DMS79 (cell line): ENCODE results near the gene BFSP1.
A peak's percentile ranks its signal among the peaks of the same experiment; 100 is the strongest.

Experiments
- DNase-seq: peaks from one replicate; lab custom pipeline; 2025; lab: John Stamatoyannopoulos, UW

Gene BFSP1

DNA sequence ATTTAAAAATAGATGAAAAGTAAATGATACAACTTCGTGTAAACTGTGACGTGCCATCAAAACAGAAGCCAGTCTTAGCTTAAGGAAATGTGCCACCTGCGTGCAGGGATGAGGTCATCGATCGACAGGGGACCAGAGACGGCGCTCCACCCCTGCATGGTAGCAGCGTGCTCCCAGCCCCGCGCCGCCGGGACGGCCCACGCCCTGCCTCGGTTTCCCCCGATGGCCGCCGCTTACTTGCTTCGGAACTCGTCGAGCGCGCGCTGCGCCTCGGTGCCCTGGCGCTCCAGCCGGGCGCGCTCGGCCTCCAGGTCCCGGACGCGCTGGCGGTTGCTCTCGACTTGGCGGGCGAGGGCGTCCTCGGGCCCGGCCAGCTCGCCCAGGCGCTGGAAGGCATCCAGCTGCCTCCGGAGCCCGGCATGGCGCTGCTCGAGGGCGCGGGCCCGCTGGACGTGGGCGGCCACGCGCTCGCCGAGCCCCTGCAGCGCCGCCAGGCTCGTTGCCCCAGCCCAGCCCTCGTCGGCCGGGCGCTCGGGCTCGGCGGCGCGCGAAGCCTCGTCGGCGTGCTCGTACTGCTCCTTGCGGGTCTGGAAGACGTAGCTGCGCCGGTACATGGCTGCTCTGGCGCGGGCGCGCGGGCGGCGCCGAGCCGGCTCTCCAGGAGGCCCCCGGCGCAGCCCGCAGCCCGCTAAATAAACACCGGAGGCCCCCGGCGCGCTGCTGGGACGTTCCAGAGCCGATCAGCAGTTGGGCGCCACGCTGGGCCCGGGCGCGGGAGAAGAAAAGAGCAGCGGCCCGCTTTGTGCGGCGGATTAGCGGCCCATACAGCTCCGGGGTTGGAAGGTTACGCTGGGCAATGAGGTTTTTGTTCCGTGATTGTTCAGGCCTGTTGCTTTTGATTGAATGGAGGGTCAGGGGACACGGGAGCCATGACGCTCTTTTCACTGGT is at the start of gene BFSP1:
Gene BFSP1, minus strand, starts transcription at position 664 of the 949 bp plus-strand sequence. Its CDS starts 50 bp downstream, at position 614.
- peak; percentile 32 for DNase-seq

DNA sequence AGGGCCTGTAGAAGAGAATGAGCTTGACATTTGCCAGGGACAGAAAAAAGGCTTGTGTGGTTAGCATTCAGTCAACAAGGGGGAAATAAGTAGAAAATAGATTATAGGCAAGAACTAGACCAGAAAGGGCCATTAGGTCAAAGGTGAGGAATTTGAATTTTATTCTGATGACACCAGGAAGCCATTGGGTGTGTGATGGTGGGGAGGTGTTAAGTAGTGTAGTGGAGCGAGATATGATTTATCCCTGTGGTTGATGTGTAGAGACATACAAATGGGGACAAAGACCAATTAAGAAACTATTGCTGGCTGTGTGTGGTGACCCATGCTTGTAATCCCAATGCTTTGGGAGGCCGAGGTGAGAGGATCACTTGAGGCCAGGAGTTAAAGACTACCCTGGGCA is 49.7 kb upstream of the BFSP1 start:
- no peak for DNase-seq

DNA sequence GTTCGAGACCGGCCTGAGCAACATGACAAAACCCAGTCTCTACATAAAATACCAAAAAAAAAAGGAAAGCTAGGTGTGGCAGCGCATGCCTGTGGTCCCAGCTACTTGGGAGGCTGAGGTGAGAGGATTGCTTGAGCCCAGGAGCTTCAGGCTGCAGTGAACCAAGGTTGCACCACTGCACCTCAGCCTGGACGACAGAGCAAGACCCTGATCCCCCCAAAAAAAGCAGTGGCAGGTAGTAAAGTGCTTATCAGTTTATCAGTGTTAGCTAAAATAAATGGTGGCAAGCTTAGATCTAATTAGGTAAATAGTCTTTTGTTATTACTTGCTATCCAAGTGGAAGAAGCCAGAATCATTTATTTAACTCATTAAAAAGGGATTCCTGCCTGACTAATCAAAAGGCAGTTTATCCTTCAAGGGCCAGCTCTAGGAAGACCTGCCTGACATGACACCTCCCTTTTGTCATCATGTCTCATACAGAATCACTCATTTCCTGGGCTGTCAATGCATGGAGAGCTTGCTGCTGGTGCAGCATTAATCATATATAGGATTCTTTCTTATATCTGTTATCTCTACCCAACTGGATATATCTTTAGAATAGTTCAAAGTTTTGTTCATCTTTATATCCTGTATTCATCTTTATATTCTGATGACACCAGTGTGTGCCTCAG is 48.3 kb upstream of the BFSP1 start:
- DNase-seq, result no peak

DNA sequence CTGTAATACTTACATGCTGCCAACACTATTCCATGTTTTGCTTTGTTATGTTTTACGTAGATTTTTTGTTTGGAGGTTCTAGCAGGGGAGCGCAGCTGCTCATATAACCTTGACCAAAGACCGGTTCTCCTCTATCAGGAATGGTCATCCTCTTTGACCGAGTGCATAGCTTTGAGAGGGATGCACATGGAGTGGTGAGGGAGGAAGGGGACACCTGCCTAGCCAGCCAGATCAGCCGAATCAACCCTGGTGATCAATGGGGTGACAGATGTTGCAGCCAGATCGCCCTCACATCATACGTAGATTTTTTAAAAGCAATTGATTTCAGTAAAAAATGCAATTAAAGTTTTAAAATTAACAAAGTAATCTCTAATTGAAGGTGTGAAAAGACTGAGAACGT is 45.0 kb upstream of the BFSP1 start:
- no peak for DNase-seq

DNA sequence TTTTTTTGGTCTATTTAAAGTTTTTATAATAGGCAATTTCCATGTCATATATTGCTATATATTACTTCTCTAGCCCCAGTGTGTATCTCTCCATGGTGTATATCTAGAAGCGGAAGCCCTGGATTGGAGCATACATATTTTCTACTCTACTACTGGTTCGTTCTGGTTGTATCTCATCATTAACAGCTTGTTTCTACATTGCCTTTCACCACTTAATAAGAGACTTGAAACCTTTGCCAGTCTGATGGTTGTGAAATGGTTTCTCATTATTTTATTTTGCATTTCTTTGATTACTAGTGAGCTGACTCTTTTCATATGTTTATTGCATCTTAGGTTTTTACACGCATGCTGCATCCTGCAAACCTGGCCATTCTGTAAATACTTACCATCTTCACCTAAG is 42.3 kb upstream of the BFSP1 start:
- no peak for DNase-seq

DNA sequence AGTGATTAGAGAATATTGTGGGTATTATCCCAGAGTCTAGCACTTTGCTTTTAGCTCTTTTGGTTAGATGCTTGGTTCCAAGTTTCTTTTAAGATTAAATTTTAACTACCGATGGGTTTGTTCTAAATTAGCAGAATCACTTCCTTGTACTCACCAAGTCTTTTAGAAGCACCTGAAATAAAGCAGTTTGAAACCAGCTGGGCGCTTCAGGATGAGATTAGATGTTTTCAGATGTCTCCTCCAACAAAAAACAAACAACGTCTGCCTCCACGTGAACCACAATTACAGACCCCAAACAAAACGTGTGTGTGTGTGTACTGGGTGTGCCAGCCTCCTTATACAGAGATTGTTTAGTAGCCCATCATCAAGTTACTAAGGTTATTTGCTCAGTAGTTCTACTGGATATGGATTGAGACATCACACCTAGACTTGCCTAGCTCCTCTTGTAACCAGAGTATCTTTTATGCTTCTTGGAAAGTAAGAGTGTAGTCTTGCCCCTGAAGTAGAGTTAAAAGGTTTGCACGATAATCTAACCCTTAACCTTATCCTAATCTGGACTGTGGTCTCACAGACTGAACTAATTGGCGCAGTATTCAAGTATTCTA is 41.0 kb upstream of the BFSP1 start:
- no peak for DNase-seq

DNA sequence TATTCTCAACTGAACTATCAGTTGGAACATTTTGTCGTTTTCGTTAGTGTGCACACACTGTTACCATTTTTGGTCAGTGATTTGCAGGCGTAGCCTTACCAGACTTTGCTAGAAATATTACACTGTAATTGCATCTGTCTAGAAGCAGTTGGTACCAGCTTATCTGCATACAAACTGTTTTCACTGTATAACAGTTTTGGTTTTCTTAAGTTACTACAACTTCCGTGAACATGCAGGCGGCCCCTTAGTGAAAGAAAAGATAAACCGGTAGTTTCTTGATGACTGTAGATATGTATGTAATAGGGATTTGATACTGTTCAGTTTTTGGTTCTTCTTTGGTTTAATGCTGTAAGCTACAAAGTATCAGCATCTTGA is 40.0 kb upstream of the BFSP1 start:
- DNase-seq, result no peak

DNA sequence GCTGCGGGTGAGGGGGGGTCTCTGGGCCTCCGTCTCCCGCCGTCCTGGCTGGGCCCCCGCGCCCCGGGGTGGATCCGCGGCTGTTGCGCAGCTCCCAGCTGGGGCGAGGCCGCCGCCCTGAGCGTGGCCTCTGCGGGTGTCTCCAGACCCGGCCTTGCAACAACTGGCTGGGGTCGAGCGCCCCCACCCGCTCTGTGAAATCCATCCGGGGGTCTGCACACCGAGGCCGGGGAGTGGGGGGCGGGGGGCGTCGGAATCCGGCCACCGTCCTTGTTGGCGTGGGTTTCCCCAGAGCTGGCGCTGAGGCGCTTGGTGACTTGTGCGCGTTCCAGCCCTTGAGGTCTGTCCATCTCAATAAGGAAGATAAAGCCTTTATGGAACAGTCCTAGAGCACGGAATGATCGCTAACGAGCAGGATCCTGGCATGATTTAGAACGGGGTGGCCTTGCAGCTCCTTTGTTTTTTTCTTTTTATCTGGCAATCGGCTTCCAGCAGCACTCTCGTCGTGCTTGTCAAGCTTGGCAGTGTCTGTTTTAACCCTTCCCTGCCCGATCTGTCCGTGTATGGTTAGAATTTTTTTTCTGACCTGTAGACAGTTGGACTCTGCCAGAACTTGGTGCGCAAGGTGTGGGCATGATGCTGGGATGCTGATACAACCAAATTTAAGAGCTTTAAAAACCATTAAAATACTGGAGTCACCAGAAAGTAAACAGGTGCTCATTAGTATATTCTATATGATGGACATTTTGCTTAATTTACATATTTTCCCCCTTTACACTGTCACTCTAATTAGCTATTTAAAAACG is 39.4 kb upstream of the BFSP1 start:
- DNase-seq, result peak; percentile 28

DNA sequence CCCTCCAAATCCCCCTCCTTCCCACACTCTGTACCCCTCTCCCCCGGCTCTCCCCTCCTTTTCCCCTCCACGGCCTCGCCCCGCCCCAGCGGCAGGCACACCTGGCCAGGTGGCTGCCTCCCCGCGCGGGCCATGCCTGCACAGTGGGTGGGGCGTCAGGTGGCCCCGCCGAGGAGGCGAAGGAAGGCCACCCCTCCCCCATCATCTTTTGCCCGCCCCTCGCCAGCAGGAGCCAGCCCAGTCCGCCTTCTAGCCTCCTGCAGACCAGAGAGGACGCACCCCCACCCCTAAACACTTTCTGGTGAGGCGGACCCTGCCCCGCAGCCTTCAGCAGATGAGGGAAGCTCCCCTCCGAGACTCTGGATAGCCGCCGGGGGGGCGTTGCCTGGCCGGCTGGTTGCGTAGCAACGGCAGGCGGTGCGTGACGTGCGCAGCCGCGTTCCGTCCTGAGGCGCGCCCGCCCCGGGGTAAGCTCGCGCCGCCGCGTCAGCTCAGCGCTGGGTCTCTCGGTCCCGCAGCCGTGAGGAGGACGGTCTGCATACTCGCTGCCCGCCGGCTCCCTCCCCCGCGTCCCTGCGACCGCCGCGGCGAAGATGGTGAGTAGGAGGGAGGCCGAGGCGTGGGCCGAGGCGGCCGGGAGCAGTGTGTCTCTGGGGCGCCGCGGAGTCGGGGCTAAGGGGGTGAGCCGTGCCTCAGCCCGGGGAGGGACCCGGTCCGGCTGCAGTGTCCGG is 38.6 kb upstream of the BFSP1 start, which contains the start of gene DSTN:
Gene DSTN, plus strand, starts transcription at position 460 of the 731 bp plus-strand sequence. Its CDS starts 134 bp downstream, at position 594.
- peak; percentile 86 for DNase-seq

DNA sequence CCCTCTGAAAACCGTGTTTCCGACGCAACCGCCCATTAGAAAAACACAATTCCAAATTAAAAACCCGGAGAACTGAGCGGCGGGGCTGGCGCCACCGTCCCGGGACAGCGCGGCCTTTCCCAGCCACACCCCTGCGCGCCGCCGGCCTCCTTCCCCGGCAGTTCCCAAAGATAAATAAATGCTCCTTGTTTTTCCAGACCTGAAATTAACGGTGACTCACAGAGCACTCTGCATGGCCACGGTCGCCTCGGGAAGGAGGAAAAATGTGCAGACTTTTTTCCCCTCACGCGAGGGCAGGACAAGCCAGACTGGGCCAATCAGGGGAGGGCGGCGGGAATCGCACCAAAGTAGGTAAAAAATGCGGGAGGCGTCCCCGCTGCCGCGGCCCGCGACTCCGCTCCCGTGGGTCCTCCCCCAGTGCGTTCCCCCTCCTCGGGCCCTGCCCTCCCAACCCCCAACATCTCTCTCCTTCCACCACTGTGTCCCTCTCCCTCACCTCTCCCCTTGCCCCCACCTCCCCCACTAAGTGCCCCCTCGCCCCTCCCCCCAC is 37.9 kb upstream of the BFSP1 start:
- DNase-seq, result peak; percentile 32

DNA sequence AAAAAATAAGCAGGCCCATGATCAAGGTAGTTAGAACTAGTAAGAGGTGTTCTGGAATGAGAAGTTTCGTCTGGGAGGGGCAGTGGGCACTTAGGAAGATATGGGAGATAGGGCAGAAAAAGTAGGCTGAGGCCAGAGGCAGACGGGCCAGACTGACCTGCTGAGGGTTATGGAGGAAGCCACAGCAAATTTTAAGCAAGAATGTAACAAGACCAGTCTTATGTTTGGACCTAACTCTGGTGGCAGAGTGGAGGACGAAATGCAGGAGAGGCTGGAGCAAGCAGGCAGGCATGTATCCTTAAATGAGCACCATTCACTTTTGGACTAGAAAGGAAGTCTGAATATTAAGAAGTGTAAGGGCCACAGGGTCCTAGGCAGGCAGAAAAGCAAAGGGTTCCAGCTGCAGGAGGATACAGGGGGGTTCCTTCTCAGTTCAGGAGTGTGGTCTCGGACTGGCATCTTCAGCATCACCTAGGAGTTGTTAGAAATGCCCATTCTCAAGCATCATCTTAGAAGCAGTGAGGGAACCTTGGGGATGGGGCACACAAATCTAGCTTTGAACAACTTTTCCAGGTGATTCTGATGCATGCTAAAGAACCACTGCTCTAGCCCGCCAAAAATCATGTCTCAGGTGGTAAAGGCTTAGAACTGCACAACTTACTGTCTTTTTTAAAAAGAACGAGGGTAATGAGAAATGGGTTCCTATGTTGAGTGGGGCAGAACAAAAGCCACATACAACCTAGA is 37.0 kb upstream of the BFSP1 start:
- DNase-seq, result no peak

DNA sequence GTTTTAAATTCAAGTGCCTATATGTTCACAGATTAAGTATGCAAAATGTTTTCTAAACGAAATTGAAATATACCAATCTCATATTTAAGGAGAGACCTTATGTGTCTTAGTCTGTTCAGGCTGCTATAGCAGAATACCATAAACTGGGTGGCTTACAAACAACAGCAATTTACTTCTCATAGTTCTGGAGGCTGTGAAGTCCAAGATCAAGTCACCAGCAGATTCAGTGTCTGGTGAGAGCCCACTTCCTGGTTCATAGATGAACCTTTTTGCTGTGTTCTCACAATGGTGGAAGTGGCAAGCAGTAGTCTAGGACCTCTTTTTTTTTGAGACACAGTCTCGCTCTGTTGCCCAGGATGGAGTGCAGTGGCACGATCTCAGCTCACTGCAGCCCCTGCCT is 35.2 kb upstream of the BFSP1 start:
- no peak for DNase-seq

DNA sequence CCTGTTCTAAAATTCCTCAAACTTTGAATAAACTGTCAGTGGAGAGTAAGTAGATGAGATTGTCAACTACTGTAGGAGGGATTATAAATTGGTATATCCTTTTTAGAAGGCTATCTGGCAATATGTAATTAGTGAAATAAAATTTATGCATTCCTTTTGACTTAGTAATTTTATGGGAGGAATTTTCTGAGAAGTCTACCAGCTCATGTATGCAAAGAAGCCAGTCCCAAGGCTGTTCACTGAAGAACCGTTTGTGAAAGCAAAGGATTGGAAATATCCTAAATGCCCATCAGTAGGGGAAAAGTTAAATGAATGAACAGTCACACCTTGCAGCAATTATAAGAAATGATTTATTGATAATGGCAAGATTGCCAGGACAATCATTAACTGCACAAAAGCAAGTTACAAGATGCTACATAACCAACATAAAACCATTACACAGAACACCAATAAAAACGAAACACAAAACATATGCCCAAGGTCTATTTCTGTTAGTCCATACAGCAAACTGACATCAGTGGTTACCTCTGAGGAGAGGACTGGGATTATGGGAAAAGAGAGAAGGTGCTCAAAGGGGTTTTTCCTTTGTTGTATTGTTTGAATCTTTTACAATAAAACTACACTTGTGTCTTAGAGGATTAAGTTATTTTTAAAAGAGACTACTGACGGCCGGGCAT is 34.1 kb upstream of the BFSP1 start:
- DNase-seq, result no peak

DNA sequence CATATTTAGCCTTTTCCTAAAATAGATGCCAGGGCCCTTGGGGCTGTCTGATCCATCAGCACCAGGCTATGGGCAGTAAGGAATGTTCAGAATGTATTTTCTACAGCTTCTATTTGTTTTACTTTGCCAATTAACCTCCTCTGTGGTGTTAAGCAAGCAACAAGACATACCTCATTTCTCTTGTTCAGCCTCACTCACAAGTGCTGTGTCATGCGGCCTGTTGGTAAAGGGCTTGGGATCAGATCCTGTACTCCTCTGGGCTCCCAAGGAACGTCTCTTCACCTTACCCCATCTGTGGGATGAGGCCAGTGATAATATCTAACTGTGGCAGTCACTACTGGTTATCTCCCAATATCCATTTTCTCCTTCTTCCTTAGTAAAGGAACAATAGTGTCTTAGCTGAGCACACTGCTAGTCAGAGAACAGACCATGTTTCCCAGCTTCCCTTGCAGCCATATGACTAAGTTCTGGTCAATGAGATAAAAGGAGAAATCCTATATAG is 31.7 kb upstream of the BFSP1 start:
- DNase-seq, result no peak

DNA sequence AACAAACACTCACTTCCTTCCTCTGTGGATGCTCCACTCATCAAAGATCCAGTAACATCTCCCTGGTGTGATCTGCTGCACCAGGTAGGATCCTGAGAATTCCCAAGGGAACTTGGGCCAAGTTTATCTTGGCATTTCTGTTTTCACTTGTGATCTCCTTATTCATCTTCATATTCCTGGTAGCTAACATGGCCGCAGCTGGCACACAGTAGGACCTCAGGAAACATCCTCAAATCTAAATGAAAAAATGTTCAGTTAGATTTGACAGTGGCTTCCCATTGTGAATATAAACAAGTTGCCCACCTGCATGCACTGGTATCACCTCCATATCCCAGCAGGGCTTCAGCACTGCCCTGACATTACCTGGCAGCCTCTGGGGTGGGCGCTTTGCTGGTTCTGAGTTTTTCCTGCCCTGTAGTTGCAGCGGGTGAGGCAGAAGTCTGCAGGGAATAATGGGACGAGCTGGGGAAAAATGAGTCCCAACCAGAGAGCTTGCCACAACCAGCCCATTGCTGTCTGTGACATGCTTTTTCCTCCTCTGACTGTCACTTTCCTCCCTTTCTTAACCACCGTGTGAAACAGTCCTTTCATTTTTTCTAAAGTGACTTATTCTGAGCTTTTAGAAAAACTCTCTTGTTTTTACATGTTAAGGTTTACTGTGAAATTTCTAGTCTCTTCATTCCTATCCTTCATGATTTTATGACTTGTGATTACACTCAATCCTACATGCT is 29.3 kb upstream of the BFSP1 start:
- DNase-seq, result no peak

DNA sequence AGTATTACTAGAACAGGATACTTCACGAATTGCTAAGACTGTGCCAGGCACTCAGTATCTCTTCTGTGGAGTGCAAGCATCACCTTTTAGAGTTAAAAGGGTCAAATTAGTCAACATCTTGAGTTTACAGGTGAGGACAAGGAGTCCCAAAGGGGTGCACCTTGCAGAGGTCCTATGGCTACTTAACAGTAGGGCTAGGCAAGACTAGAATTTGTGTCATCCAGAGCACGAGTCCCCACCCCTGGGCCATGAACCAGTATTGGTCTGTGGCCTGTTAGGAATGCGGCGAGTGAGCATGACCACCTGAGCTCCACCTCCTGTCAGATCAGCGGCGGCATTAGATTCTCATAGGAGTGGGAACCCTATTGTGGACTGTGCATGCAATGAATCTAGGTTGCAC is 28.2 kb upstream of the BFSP1 start:
- DNase-seq, result no peak

DNA sequence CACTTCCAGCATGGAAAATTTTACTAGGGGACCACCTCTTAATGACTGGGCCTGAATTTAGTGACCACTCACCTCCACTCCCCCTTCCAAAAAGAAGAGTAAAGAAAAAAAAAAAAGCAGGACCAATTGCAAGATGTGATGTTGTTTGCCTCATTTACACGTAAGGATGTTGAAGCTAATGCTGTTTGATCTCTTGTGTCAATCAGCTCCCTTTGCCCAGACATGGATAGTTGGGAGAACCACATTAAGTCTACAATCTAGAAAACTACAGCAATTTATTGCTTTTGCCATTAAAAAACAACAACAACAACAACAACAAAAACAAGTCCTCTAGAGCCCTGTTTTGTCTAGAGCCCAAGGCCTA is 27.7 kb upstream of the BFSP1 start:
- no peak for DNase-seq

DNA sequence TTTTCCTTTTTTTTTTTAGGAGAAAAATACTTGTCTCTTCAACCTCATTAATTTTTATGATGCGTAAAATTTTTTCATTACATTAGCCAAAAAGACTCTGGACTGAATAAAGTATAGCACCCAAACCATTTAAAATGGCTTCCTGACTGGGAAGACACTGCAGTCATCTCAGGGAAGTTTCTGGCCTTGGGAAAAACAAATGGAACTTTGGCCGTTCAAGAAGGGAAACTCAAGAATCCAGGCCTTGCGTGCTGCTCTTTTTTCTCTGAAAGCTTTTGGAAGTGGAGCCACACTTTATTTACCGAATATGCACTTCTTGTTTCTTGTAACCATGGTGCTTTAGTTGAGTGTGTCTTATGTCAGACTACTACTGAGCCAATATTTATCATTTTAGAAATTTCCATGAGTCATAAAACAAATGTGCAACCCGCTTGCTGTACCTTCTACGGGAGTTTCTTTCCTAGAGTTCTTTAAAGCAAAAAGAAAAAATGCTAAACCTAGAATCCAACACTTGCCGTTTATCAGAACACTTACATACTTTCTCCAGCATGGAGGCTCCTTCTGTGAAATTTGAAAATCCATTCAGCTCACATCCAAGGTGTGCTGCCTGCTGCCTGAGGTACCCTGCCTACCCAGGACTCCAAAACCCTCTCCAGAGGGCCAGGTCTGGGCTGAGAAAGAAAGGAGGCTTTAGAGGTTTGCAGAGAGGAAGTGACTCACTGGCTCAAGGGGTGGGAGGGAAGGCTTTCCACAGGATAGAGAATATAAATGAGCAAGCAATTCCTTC is 27.2 kb upstream of the BFSP1 start:
- peak; percentile 62 for DNase-seq
